Loucy (cell line): Measurements from ENCODE around the gene GDF7.

ENCODE experiments used
- H2AFZ ChIP-seq: fragments of 200-600 bp; sonication (generic); 2 replicates; pipeline ENCODE4 v1.6.0; 2016; ENCODE audit warnings: antibody characterized with exemption, mild to moderate bottlenecking, low read length, moderate library complexity
- H3F3A ChIP-seq: fragments of 200-600 bp; 2 replicates; pipeline ENCODE4 v1.6.0; 2016; ENCODE audit warnings: antibody characterized with exemption, low read depth, mild to moderate bottlenecking
- H3K27me3 ChIP-seq: fragments of 200-600 bp; sonication (generic); 2 replicates; pipeline ENCODE4 v1.6.1; 2014; ENCODE audit warnings: low read length, mild to moderate bottlenecking; ENCODE audit not compliant: insufficient read depth, poor library complexity, severe bottlenecking
- H3K36me3 ChIP-seq: fragments of 200-600 bp; sonication (generic); 2 replicates; pipeline ENCODE4 v1.6.1; 2016; ENCODE audit warnings: low read length; ENCODE audit not compliant: insufficient read depth
- H3K4me1 ChIP-seq: fragments of 200-600 bp; sonication (generic); 2 replicates; pipeline ENCODE4 v1.5.1; 2014; ENCODE audit warnings: low read length, mild to moderate bottlenecking; ENCODE audit not compliant: insufficient read depth, poor library complexity, severe bottlenecking
- H3K4me2 ChIP-seq: fragments of 200-600 bp; sonication (generic); 2 replicates; pipeline ENCODE4 v1.6.0; 2014; ENCODE audit warnings: antibody characterized with exemption, low read length, low read depth, mild to moderate bottlenecking; ENCODE audit not compliant: poor library complexity, severe bottlenecking
- H3K4me3 ChIP-seq: fragments of 200-600 bp; sonication (generic); 2 replicates; pipeline ENCODE4 v1.5.1; 2014; ENCODE audit warnings: low read length, mild to moderate bottlenecking, mixed read lengths; ENCODE audit not compliant: poor library complexity, severe bottlenecking
- H3K79me2 ChIP-seq: fragments of 200-600 bp; sonication (generic); 2 replicates; pipeline ENCODE4 v1.6.1; 2014; ENCODE audit warnings: low read length; ENCODE audit not compliant: insufficient read depth
- H3K9ac ChIP-seq: fragments of 200-600 bp; sonication (generic); 2 replicates; pipeline ENCODE4 v1.6.0; 2014; ENCODE audit warnings: mild to moderate bottlenecking, low read depth, low read length, moderate library complexity; ENCODE audit not compliant: poor library complexity, severe bottlenecking
- H3K9me2 ChIP-seq: fragments of 200-600 bp; sonication (generic); replicated peaks from 2 replicates; pipeline ENCODE4 v1.6.1; 2016; ENCODE audit warnings: low read depth, low read length, mixed read lengths
- H3K9me3 ChIP-seq: fragments of 200-600 bp; sonication (generic); 2 replicates; pipeline ENCODE4 v1.6.1; 2014; ENCODE audit warnings: mild to moderate bottlenecking, antibody characterized with exemption, low read length, low read depth; ENCODE audit not compliant: insufficient read depth
- H4K20me1 ChIP-seq: fragments of 200-600 bp; sonication (generic); 2 replicates; pipeline ENCODE4 v1.6.0; 2014; ENCODE audit warnings: antibody characterized with exemption, low read length, mild to moderate bottlenecking; ENCODE audit not compliant: insufficient read depth, poor library complexity, severe bottlenecking
- EZH2phosphoT487 ChIP-seq: fragments of 200-600 bp; IDR thresholded peaks from 2 replicates; pipeline ENCODE4 v1.6.1; 2018; ENCODE audit warnings: antibody characterized with exemption, mild to moderate bottlenecking, moderate library complexity, borderline replicate concordance
- TF ChIP-seq, protein P1 (sequence below): fragments of 200-600 bp; sonication (generic); conservative IDR thresholded peaks from 2 replicates; pipeline ENCODE4 v1.5.1; 2014; ENCODE audit warnings: mild to moderate bottlenecking, antibody characterized with exemption, low read length

GDF7 gene

DNA sequence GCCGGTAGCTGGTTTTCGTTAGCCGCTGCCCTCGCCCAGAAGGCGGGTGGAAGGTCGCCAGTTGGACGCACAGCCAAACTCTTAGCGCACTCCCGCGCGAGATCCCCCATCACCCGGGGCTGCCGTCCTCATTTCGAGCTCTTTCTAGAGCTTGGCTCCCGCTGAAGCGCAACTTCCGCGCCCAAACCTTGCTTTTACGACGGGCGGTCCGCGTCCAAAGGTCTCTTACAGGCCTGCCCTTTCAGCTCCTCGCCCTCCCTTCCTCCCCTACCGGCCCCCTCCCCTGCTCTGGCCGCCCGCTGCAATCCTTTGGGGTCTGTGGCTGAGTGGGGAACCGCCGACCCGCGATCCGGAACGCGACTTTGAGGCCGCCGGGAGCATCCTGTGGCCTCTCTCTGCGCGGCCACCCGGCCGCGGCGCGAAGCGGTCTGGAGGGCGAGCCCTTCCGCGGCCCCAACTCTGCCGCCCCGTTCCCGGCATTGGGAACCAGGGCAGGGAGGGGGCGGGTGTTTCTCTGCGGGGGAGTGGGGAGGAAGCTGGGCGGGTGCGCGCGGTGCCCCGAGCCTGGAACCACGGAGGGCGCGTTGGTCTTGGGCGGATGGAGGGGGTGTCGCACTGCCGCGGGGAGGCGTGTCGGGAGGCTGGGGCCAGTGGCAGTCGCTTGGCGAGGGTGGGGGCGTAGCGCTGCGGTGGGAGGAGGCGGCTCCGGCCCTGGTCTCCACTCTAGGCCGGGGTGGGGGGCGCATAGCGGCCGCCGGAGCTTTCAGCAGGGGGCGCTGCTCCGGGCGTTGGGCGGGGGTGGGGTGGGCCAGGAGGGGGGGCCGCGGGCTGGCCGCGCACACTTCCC is at the start of gene GDF7:
Gene GDF7 (plus strand): TSS at position 841 of the 847 bp plus-strand sequence. CDS start 96 bp downstream, outside the sequence.
- Histone ChIP-seq H3K4me2 (no peak within 1 kb of the TSS), H2AFZ (no peak within 1 kb of the TSS), H3K4me3 (no peak within 1 kb of the TSS), H3K9me2 (no peaks in the 10 kb centered on the region), H3K9me3 (no peaks in the 10 kb centered on the region), H3K79me2 (no peaks in the 10 kb centered on the region), H3K27me3 (no peaks in the 10 kb centered on the region), H3F3A (no peaks in the 10 kb centered on the region), H3K4me1 (no peaks in the 10 kb centered on the region), H4K20me1 (no peaks in the 10 kb centered on the region), H3K36me3 (no peaks in the 10 kb centered on the region), H3K9ac (no peak within 1 kb of the TSS)
- no peak for TF ChIP-seq EZH2phosphoT487
- TF ChIP-seq, protein P1, sequence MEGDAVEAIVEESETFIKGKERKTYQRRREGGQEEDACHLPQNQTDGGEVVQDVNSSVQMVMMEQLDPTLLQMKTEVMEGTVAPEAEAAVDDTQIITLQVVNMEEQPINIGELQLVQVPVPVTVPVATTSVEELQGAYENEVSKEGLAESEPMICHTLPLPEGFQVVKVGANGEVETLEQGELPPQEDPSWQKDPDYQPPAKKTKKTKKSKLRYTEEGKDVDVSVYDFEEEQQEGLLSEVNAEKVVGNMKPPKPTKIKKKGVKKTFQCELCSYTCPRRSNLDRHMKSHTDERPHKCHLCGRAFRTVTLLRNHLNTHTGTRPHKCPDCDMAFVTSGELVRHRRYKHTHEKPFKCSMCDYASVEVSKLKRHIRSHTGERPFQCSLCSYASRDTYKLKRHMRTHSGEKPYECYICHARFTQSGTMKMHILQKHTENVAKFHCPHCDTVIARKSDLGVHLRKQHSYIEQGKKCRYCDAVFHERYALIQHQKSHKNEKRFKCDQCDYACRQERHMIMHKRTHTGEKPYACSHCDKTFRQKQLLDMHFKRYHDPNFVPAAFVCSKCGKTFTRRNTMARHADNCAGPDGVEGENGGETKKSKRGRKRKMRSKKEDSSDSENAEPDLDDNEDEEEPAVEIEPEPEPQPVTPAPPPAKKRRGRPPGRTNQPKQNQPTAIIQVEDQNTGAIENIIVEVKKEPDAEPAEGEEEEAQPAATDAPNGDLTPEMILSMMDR, result no peak

DNA sequence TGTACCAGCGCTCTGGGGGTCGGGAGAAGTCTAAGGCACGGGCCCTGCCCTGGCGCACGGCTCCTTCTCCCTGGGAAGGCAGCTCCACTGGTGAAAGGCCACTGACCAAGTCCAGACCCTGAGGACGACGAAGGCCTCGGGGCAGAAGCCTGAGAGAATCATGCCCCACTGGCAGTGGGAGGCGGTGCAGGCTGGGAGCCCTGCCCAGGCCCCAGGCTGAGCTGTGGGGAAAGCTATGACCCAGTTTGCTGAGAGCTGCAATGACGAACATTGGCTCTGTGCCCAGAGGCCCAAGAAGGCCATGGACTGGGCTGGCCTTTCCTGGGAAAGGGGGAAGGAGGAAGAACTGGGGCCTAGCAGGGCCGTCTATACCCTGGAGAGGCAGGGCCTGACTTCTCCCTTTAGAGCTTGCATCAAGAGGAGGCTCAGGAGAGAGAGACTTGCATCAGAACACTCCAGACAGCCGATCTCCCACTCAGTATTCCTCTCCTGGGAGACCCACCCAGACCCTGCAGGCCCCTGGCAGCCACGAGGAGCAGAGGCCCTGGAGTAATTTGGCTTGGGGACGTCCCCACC is 49.0 kb upstream of the GDF7 start:
- H3F3A ChIP-seq, result no peaks in the 10 kb centered on the region
- H3K79me2 ChIP-seq, result no peaks in the 10 kb centered on the region
- H4K20me1 ChIP-seq, result no peaks in the 10 kb centered on the region
- H3K4me3 ChIP-seq, result no peak overlapping the region
- H3K27me3 ChIP-seq, result no peaks in the 10 kb centered on the region
- TF ChIP-seq, protein P1, result no peak; the same call in 1 of the 2 replicates
- no peak for TF ChIP-seq EZH2phosphoT487
- no peak overlapping the region for H2AFZ ChIP-seq
- H3K9me2 ChIP-seq, result no peaks in the 10 kb centered on the region
- peak overlapping the region; percentile 46 for H3K4me2 ChIP-seq
- H3K9ac ChIP-seq, result peak overlapping the region; percentile 37
- H3K36me3 ChIP-seq, result no peaks in the 10 kb centered on the region
- H3K9me3 ChIP-seq, result no peaks in the 10 kb centered on the region
- H3K4me1 ChIP-seq, result peaks cover 50% of the 10 kb centered on the region

DNA sequence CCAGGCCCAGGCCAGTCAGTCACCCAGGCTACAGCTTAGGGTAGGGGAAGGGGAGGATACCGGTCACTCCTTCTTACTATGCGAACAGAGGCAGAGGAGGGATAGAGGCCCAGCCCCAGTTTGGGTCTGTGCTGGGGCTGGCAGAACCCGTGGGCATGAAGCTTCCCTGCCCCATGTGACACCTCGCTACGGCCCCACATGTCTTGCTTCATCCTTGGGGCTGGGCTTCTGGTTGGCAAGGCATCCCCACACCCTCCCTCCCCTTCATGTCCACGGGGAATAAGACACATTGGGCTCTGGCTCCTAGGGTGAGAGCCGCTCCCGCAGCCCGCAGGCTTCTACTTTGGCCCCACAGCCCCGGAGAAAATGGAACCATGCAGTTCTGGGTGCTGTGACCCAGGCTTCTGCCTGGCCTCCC is 48.5 kb upstream of the GDF7 start:
- no peak for TF ChIP-seq EZH2phosphoT487
- TF ChIP-seq, protein P1, result no peak
- Histone ChIP-seq H3F3A (no peaks in the 10 kb centered on the region), H3K9me2 (no peaks in the 10 kb centered on the region), H3K9me3 (no peaks in the 10 kb centered on the region), H2AFZ (no peak overlapping the region), H3K36me3 (no peaks in the 10 kb centered on the region), H3K4me3 (no peak overlapping the region), H3K27me3 (no peaks in the 10 kb centered on the region), H4K20me1 (no peaks in the 10 kb centered on the region), H3K79me2 (no peaks in the 10 kb centered on the region), H3K4me2 (no peak overlapping the region), H3K4me1 (peaks cover 45% of the 10 kb centered on the region), H3K9ac (peak overlapping the region; percentile 37)
